Retinal pigment epithelial cell (primary cell): ENCODE data around the gene UROC1.

Experiments used
- DNase-seq: peaks from one replicate; pipeline ENCODE4 v3.0.0-alpha.2; 2010; ENCODE audit warnings: low read depth
- H3K4me3 ChIP-seq: 2 replicates; pipeline ENCODE4 v1.5.1; 2011; ENCODE audit warnings: mild to moderate bottlenecking, low read length, control low read depth, moderate library complexity
- TF ChIP-seq, protein P1 (sequence below): conservative IDR thresholded peaks from 2 replicates; pipeline ENCODE4 v1.5.1; 2011; ENCODE audit warnings: low read depth, low read length, control low read depth, inconsistent platforms

Gene UROC1

GRCh38 chr3:126488185-126488584 is 29.4 kb downstream of the UROC1 start:
- H3K4me3 ChIP-seq, result no peak overlapping the region
- TF ChIP-seq, protein P1, sequence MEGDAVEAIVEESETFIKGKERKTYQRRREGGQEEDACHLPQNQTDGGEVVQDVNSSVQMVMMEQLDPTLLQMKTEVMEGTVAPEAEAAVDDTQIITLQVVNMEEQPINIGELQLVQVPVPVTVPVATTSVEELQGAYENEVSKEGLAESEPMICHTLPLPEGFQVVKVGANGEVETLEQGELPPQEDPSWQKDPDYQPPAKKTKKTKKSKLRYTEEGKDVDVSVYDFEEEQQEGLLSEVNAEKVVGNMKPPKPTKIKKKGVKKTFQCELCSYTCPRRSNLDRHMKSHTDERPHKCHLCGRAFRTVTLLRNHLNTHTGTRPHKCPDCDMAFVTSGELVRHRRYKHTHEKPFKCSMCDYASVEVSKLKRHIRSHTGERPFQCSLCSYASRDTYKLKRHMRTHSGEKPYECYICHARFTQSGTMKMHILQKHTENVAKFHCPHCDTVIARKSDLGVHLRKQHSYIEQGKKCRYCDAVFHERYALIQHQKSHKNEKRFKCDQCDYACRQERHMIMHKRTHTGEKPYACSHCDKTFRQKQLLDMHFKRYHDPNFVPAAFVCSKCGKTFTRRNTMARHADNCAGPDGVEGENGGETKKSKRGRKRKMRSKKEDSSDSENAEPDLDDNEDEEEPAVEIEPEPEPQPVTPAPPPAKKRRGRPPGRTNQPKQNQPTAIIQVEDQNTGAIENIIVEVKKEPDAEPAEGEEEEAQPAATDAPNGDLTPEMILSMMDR, result peak; percentile 9

DNA sequence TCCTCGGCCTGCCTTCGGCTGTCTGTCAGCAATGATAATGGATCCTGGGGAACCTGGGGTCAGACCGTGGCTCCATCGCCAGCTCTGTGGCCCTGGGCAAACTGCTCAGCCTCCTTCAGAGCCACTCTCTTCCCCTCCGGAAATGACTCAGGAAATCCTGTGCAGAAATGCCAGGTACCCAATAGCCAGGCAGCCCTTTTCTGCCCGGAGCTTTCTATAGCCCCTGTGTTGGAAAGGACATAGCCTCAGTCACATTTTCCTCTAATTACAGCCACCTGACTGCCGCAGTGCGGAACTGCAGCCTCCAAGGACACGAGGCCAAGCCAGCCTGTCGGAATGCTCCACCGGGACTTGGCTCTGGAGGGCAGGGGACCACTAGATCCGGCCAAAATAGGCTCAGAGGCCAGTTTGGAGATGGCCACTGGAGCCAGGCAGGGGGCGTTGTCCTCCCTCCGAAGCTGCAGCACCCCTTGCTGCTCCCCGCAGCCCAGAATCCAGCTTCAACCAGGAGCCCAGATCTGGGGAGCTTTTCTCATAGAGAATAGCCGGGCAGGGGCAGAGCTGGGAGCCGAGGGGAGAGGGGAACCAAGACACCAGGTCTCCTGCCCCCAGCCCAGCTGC is 30.3 kb downstream of the UROC1 start:
- no peak overlapping the region for H3K4me3 ChIP-seq
- TF ChIP-seq, protein P1, result peak; percentile 33
- DNase-seq, result peak; percentile 36

More at GRCh38 chr3:126488185-126488584, 29.4 kb downstream of the UROC1 start:
- DNase-seq, result no peak

- H3K4me3 ChIP-seq, result no peak overlapping the region
- TF ChIP-seq, protein P1, result no peak
- DNase-seq, result no peak
Observed at GRCh38 chr3:126486360-126486847, 31.2 kb downstream of the UROC1 start.

DNA sequence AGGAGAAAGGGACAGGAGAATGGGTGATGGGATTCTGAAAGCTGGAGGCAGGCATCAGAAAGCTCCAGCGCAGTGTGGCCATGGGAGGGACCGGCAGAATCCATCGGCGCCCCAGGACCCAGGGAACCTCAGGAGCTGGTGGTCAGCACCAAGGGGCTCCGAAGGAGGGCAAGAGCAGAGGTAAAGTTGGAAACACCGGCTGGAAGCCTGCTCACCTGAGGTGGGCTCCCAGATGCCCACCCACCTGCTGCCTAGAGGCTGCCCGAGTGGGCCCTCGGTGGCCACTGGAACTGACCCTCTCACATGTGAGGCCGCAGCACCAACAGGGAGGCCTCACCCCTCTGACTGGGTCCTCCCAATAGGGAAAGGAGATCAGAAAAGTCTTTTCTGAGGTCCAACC is 31.6 kb downstream of the UROC1 start:
- H3K4me3 ChIP-seq, result no peak overlapping the region
- TF ChIP-seq, protein P1, result no peak
- no peak for DNase-seq

DNA sequence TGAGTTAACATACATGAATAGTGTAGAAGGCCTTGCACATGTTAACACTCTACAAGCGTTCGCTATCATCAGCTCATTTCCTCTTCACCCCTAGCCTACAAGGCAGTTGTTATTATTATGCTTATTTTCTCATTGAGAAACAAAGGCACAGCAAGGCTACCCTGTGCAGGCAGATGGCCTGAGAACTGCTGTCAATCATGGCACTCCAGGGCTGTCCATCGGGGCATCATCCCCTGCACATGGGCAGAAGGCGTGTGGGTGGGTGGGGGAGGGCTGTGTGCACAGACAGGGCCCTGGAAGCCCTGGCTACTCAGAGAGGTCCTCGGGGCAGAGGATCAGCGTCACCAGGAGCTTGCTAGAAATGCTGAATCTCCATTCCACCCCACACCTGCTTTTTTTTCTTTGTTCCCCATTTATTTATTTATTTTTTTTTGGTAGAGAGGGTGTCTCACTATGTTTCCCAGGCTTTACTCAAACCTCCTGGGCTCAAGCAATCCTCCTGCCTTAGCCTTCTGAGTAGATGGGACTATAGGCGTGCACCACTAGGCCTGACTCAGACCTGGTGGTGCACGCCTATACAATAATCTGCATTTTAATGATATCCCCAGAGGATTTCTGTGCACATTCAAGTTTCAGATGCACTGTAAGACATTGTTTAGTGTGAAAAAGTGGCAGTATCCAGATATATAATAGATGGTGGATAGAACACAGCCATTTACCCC is 32.2 kb downstream of the UROC1 start:
- TF ChIP-seq, protein P1, result no peak
- no peak for DNase-seq
- no peak overlapping the region for H3K4me3 ChIP-seq

DNA sequence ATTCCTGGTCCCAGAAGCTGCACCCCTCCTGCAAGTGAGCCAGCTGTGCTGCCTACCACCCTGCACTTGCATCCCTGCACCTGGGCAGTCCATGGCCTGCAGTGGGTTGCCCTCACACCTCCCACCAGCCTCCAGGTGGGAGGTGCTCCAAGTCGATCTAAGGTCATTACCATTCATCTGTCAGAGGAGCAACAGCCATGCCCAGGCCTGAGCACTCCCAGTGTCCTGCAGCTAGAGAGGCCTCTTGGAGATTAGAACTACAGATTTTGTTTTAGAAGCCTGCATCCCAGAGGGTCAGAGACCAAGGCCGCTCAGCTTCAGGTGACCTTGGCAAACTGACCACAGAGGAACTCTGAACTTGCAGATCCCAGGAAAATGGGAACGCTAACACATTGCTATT is 32.9 kb downstream of the UROC1 start:
- no peak for DNase-seq
- TF ChIP-seq, protein P1, result no peak
- H3K4me3 ChIP-seq, result no peak overlapping the region

GRCh38 chr3:126484148-126484547 is 33.4 kb downstream of the UROC1 start:
- TF ChIP-seq, protein P1, result no peak
- H3K4me3 ChIP-seq, result no peak overlapping the region
- DNase-seq, result no peak
